Neural cell (in vitro differentiated cells): ENCODE measurements around the gene SEPTIN2. TPM values are rescaled to one million over a fixed set of nuclear protein-coding genes. Genes with fewer than 3 reads are reported as not detected.
"Not testable (repeated sequence)": the region's sequence is repeated elsewhere in the genome, so short reads cannot be mapped to it uniquely, and the experiment has no call there.

ENCODE experiments used
- H2AFZ ChIP-seq: fragments of 200-600, 300-800 bp; sonication (generic), shearing (Covaris generic); 2 replicates; pipeline ENCODE4 v1.6.0; 2014; ENCODE audit warnings: low read depth, mild to moderate bottlenecking, antibody characterized with exemption, low read length, moderate library complexity
- H3F3A ChIP-seq: fragments of 200-600 bp; shearing (Covaris generic); 2 replicates; pipeline ENCODE4 v1.6.1; 2016; ENCODE audit warnings: mild to moderate bottlenecking, moderate library complexity, mixed read lengths, antibody characterized with exemption, low read length; ENCODE audit not compliant: insufficient read depth, poor library complexity, severe bottlenecking
- H3K27ac ChIP-seq: fragments of 200-600, 300-800 bp; sonication (generic), shearing (Covaris generic); 2 replicates; pipeline ENCODE4 v1.5.1; 2014; ENCODE audit warnings: mild to moderate bottlenecking, low read length, moderate library complexity
- H3K27me3 ChIP-seq: fragments of 300-800, 200-600 bp; sonication (generic), shearing (Covaris generic); 2 replicates; pipeline ENCODE4 v1.6.0; 2014; ENCODE audit warnings: mild to moderate bottlenecking, low read depth, low read length, moderate library complexity; ENCODE audit not compliant: insufficient read depth
- H3K36me3 ChIP-seq: fragments of 300-800, 200-600 bp; sonication (generic), shearing (Covaris generic); 2 replicates; pipeline ENCODE4 v1.5.1; 2014; ENCODE audit warnings: mild to moderate bottlenecking, antibody characterized with exemption, low read length, moderate library complexity; ENCODE audit not compliant: insufficient read depth
- H3K4me2 ChIP-seq: fragments of 300-800, 200-600 bp; sonication (generic), shearing (Covaris generic); 2 replicates; pipeline ENCODE4 v1.6.0; 2014; ENCODE audit warnings: mild to moderate bottlenecking, low read length
- H3K4me3 ChIP-seq: fragments of 300-800, 200-600 bp; sonication (generic), shearing (Covaris generic); 2 replicates; pipeline ENCODE4 v1.5.1; 2014; ENCODE audit warnings: mild to moderate bottlenecking, low read length, moderate library complexity
- H3K79me2 ChIP-seq: fragments of 200-600 bp; shearing (Covaris generic); replicated peaks from 2 replicates; pipeline ENCODE4 v1.6.0; 2014; ENCODE audit warnings: mild to moderate bottlenecking, low read length, moderate library complexity; ENCODE audit not compliant: insufficient read depth
- H3K9ac ChIP-seq: fragments of 300-800, 200-600 bp; sonication (generic), shearing (Covaris generic); 2 replicates; pipeline ENCODE4 v1.6.1; 2016; ENCODE audit warnings: mild to moderate bottlenecking, low read length, mixed read lengths
- H3K9me2 ChIP-seq: fragments of 200-600 bp; shearing (Covaris generic); 2 replicates; pipeline ENCODE4 v1.6.1; 2016; ENCODE audit warnings: mild to moderate bottlenecking, low read length, mixed read lengths; ENCODE audit not compliant: insufficient read depth
- H3K9me3 ChIP-seq: fragments of 200-600, 300-800 bp; sonication (generic), shearing (Covaris generic); 2 replicates; pipeline ENCODE4 v1.6.1; 2016; ENCODE audit warnings: mild to moderate bottlenecking, mixed run types, low read length, moderate library complexity, mixed read lengths
- H4K20me1 ChIP-seq: fragments of 200-600 bp; shearing (Covaris generic); 2 replicates; pipeline ENCODE4 v1.6.1; 2016; ENCODE audit warnings: mild to moderate bottlenecking, mixed run types; ENCODE audit not compliant: insufficient read depth
- CTCF ChIP-seq: fragments of 450-650 bp; IDR thresholded peaks from 2 replicates; pipeline ENCODE4 v1.5.1; 2014; ENCODE audit warnings: antibody characterized with exemption, mild to moderate bottlenecking, moderate library complexity; ENCODE audit not compliant: poor library complexity, severe bottlenecking
- EP300 ChIP-seq: fragments of 450-650 bp; conservative IDR thresholded peaks from 2 replicates; pipeline ENCODE4 v1.6.1; 2014; ENCODE audit warnings: antibody characterized with exemption, mild to moderate bottlenecking, moderate library complexity; ENCODE audit not compliant: poor library complexity, severe bottlenecking
- EZH2 ChIP-seq: fragments of 200-600, 300-800 bp; shearing (Covaris generic), sonication (generic); IDR thresholded peaks from 2 replicates; pipeline ENCODE4 v1.6.1; 2014; ENCODE audit warnings: antibody characterized with exemption, low read length, borderline replicate concordance, mild to moderate bottlenecking; ENCODE audit not compliant: insufficient read depth, poor library complexity, severe bottlenecking
- MXI1 ChIP-seq: fragments of 450-650 bp; conservative IDR thresholded peaks from 2 replicates; pipeline ENCODE4 v1.6.1; 2014; ENCODE audit warnings: antibody characterized with exemption, mild to moderate bottlenecking; ENCODE audit not compliant: poor library complexity, severe bottlenecking
- POLR2AphosphoS5 ChIP-seq: IDR thresholded peaks from 2 replicates; pipeline ENCODE4 v1.6.1; 2012
- RAD21 ChIP-seq: fragments of 450-650 bp; conservative IDR thresholded peaks from 2 replicates; pipeline ENCODE4 v1.6.1; 2014; ENCODE audit warnings: antibody characterized with exemption, mild to moderate bottlenecking, moderate library complexity
- REST ChIP-seq: IDR thresholded peaks from 2 replicates; pipeline ENCODE4 v1.6.1; 2012; ENCODE audit warnings: borderline replicate concordance
- SMC3 ChIP-seq: fragments of 450-650 bp; conservative IDR thresholded peaks from 2 replicates; pipeline ENCODE4 v1.6.1; 2014; ENCODE audit warnings: antibody characterized with exemption, mild to moderate bottlenecking, moderate library complexity; ENCODE audit not compliant: poor library complexity
- TAF1 ChIP-seq: IDR thresholded peaks from 2 replicates; pipeline ENCODE4 v1.6.1; 2012; ENCODE audit warnings: low read depth
- polyA plus RNA-seq: library from polyadenylated mRNA; depleted of rRNA; stranded (reverse); fragments of >200 nt; gene quantifications from 2 replicates; pipeline ENCODE4 v1.2.3, GENCODE V29; 2014

Gene SEPTIN2
- polyA plus RNA-seq, 1 donor from 2014 or later, result 467 TPM

- H3F3A ChIP-seq, result no peaks in the 10 kb centered on the region
- H3K9me2 ChIP-seq, result no peaks in the 10 kb centered on the region
- H4K20me1 ChIP-seq, result no peaks in the 10 kb centered on the region
- peaks cover 15% of the 10 kb centered on the region for H3K79me2 ChIP-seq
- H3K4me2 ChIP-seq, result no peak overlapping the region
- H3K4me3 ChIP-seq, result no peak overlapping the region
- no peak for TF ChIP-seq SMC3
- no peak overlapping the region for H2AFZ ChIP-seq
- H3K27ac ChIP-seq, result no peak overlapping the region
- no peaks in the 10 kb centered on the region for H3K27me3 ChIP-seq
- H3K9me3 ChIP-seq, result peaks cover 6% of the 10 kb centered on the region
- H3K36me3 ChIP-seq, result no peaks in the 10 kb centered on the region
- no peak overlapping the region for H3K9ac ChIP-seq
Observed at GRCh38 chr2:241275504-241275903, 40.2 kb upstream of the SEPTIN2 start.

GRCh38 chr2:241275910-241276309 is 39.8 kb upstream of the SEPTIN2 start:
- Histone ChIP-seq H4K20me1 (no peaks in the 10 kb centered on the region), H3F3A (no peaks in the 10 kb centered on the region), H3K9ac (no peak overlapping the region), H3K27me3 (no peaks in the 10 kb centered on the region), H3K27ac (no peak overlapping the region), H3K4me2 (no peak overlapping the region), H3K79me2 (peaks cover 12% of the 10 kb centered on the region), H3K36me3 (no peaks in the 10 kb centered on the region), H3K9me3 (peaks cover 6% of the 10 kb centered on the region), H3K9me2 (no peaks in the 10 kb centered on the region), H2AFZ (no peak overlapping the region), H3K4me3 (no peak overlapping the region)
- TF ChIP-seq EP300 (no peak), EZH2 (no peak), POLR2AphosphoS5 (no peak), TAF1 (no peak), MXI1 (no peak), REST (no peak), SMC3 (no peak), CTCF (no peak), RAD21 (no peak)

GRCh38 chr2:241278306-241278705 is 37.4 kb upstream of the SEPTIN2 start:
- not testable (repeated sequence) for H3K9me3 ChIP-seq, H3K9ac ChIP-seq, H3K9me2 ChIP-seq, H3K4me3 ChIP-seq, H3K4me2 ChIP-seq, H3F3A ChIP-seq, H3K27ac ChIP-seq, H3K27me3 ChIP-seq, H3K36me3 ChIP-seq, H2AFZ ChIP-seq, H4K20me1 ChIP-seq
- H3K79me2 ChIP-seq, result peaks cover 12% of the 10 kb centered on the region
